ENCODE measurements around the gene NOC4L. TPM values are rescaled to one million over a fixed set of nuclear protein-coding genes. Genes with fewer than 3 reads are reported as not detected.

NOC4L gene
- total RNA-seq, 3 donors from 2014 or later, result 85.3 to 92.5 (median 89.0) TPM

DNA sequence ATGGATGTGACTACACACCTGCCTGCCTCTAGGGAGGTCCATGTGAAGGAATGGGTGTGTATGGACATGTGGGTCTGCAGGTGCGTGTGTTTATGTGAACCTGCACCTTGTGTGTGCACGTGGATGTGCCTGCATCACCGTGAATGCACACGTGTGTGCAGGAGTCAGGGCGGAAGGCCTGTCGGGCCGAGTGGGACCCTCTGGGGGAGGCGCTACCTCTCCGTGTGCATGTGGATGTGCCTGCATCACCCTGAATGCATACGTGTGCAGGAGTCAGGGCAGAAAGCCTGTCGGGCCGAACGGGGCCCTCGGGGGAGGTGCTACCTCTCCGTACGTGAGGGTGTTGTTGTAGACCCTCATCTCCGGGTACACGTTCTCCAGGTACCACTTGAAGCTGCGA is 56.5 kb downstream of the NOC4L start:
- peaks cover 6% of the 10 kb centered on the region for H3K4me1 Mint-ChIP-seq (ENCODE audit: low read depth)
- no peaks in the 10 kb centered on the region for H3K36me3 Mint-ChIP-seq (ENCODE audit: insufficient read depth)
- ATAC-seq (no peak), DNase-seq (no peak)
- peaks cover 26% of the 10 kb centered on the region for H3K27me3 Mint-ChIP-seq (ENCODE audit: low read depth)
- no peaks in the 10 kb centered on the region for H3K9me3 Mint-ChIP-seq
- H3K4me3 Mint-ChIP-seq, result no peak overlapping the region

DNA sequence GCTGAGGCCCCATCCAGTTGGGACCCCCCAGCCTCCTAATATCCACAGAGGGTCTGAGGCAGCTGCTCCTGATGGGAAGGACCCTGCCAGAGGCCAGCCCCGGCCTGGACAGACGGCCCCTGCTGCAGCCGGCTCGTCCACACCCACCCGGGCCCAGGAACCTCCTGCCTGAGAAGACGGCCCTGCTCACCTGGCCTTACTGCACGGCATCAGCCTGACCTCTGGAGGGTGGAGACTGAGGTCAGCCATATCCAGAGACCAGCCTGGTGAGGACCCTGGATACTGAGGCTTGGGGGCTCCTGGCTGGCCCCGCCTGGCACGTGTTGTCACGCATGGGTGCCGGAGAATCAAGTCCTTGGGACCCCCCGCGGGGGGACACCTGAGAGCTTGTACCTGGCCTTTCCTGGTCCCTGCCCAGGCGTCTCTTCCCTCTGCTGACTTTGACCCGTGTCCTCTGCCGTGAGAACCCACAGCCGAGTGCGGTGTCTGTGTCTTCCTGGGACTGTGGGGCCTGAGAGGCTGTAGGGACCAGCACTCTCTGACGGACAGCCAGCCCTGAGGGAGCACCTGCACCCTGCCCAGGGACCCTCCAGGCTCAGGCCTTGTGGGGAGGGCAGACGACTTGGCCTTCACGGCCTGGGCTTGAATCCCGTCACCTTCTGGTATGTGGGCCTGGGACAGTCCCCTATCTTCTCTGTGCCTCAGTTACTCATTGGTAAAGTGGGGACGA is 57.3 kb downstream of the NOC4L start:
- peaks cover 30% of the 10 kb centered on the region for H3K27me3 Mint-ChIP-seq (ENCODE audit: low read depth)

More for the DNA sequence above, 57.3 kb downstream of the NOC4L start:
- ATAC-seq, result no peak
- no peak for DNase-seq
- Mint-ChIP-seq H3K4me1 (ENCODE audit: low read depth) (peaks cover 6% of the 10 kb centered on the region), H3K36me3 (ENCODE audit: insufficient read depth) (no peaks in the 10 kb centered on the region), H3K9me3 (no peaks in the 10 kb centered on the region), H3K4me3 (no peak overlapping the region)

Other genes with a start within 250 kb of the NOC4L start
- gene ULK1, start 249.8 kb upstream of the NOC4L start, total RNA-seq, result 10 to 100 TPM; 16.3 to 17.9 (median 16.7) TPM
- 100 to 1,000 TPM; 132 to 157 (median 155) TPM for gene PUS1, start 215.2 kb upstream of the NOC4L start, total RNA-seq
- 10 to 100 TPM; 53.3 to 57.2 (median 56.9) TPM for gene EP400, start 194.5 kb upstream of the NOC4L start, total RNA-seq
- gene DDX51, start 138 bp upstream of the NOC4L start, total RNA-seq, result 10 to 100 TPM; 71.4 to 83.5 (median 72.8) TPM
- under 1 TPM; 0.30 to 0.71 (median 0.34) TPM for gene GALNT9, start 185.1 kb downstream of the NOC4L start, total RNA-seq